ENCODE measurements around the gene FNDC7. TPM values are rescaled to one million over a fixed set of nuclear protein-coding genes. Genes with fewer than 3 reads are reported as not detected.

Gene FNDC7
- total and polyA plus RNA-seq, 2 donors (not counting 3 experiments of a cell fraction or from before 2014, with no cell fraction given): not detected

Other genes starting within 250 kb of the FNDC7 start
- 7.2 and 8.7 TPM in 2 replicates for gene EEIG2, start 152.8 kb upstream of the FNDC7 start, total RNA-seq
- 2.0 and 2.5 TPM in 2 replicates for gene EEIG2, start 152.8 kb upstream of the FNDC7 start, polyA plus RNA-seq
- 3.8 and 4.4 TPM in 2 replicates for gene HENMT1, start 51.8 kb upstream of the FNDC7 start, total RNA-seq
- 3.2 and 4.5 TPM in 2 replicates for gene HENMT1, start 51.8 kb upstream of the FNDC7 start, polyA plus RNA-seq
- gene PRPF38B, start 20.6 kb upstream of the FNDC7 start, total RNA-seq: 40.5 and 46.6 TPM in 2 replicates
- 15.2 and 19.3 TPM in 2 replicates for gene PRPF38B, start 20.6 kb upstream of the FNDC7 start, polyA plus RNA-seq
- gene STXBP3, start 33.8 kb downstream of the FNDC7 start, total RNA-seq: 37.2 and 44.1 TPM in 2 replicates
- gene STXBP3, start 33.8 kb downstream of the FNDC7 start, polyA plus RNA-seq: 4.8 and 9.4 TPM in 2 replicates
- not detected in 2 replicates for gene AKNAD1, start 144.2 kb downstream of the FNDC7 start, total RNA-seq
- gene AKNAD1, start 144.2 kb downstream of the FNDC7 start, polyA plus RNA-seq: not detected in 2 replicates
- gene GPSM2, start 164.1 kb downstream of the FNDC7 start, total RNA-seq: 17.1 and 19.8 TPM in 2 replicates
- 5.8 and 6.0 TPM in 2 replicates for gene GPSM2, start 164.1 kb downstream of the FNDC7 start, polyA plus RNA-seq